Nephron progenitor cell (in vitro differentiated cells): ENCODE results near the gene PEDS1.
"Not testable (repeated sequence)": the region's sequence is repeated elsewhere in the genome, so short reads cannot be mapped to it uniquely, and the experiment has no call there.

Experiments
- DNase-seq: peaks from one replicate; pipeline ENCODE4 v3.0.0; 2021
- H3K27ac Mint-ChIP-seq: 2 replicates; pipeline ENCODE4 v1.8.0; 2021; ENCODE audit warnings: mild to moderate bottlenecking, moderate library complexity, mixed read lengths
- H3K27me3 Mint-ChIP-seq: 2 replicates; pipeline ENCODE4 v1.8.0; 2021; ENCODE audit warnings: mild to moderate bottlenecking, low read depth, mixed read lengths; ENCODE audit not compliant: poor library complexity
- H3K36me3 Mint-ChIP-seq: 2 replicates; pipeline ENCODE4 v1.8.0; 2021; ENCODE audit warnings: low read depth, mixed read lengths
- H3K4me1 Mint-ChIP-seq: 2 replicates; pipeline ENCODE4 v1.8.0; 2021; ENCODE audit warnings: mixed read lengths
- H3K4me3 Mint-ChIP-seq: 2 replicates; pipeline ENCODE4 v1.8.0; 2021; ENCODE audit warnings: mild to moderate bottlenecking, moderate library complexity, mixed read lengths
- H3K9me3 Mint-ChIP-seq: 2 replicates; pipeline ENCODE4 v1.8.0; 2021; ENCODE audit warnings: mild to moderate bottlenecking, moderate library complexity, mixed read lengths
- CTCF ChIP-seq: fragments of 200-600 bp; sonication (generic); IDR thresholded peaks from 2 replicates; pipeline ENCODE4 v1.5.0; 2021; ENCODE audit warnings: antibody characterized with exemption

The PEDS1 gene

GRCh38 chr20:50153500-50154377 is at the start of gene PEDS1:
PEDS1 (minus strand) TSS chr20:50153723; CDS start chr20:50153637, 86 bp downstream.
- peaks cover 4% of the 10 kb centered on the region for H3K36me3 Mint-ChIP-seq
- no peaks in the 10 kb centered on the region for H3K9me3 Mint-ChIP-seq
- H3K27ac Mint-ChIP-seq: peak within 1 kb of the TSS; percentile 72
- H3K4me1 Mint-ChIP-seq: peaks cover 41% of the 10 kb centered on the region
- TF ChIP-seq CTCF: no peak
- H3K27me3 Mint-ChIP-seq: peaks cover 13% of the 10 kb centered on the region
- DNase-seq: peak; percentile 88
- peak within 1 kb of the TSS; percentile 91 for H3K4me3 Mint-ChIP-seq

GRCh38 chr20:50202677-50203076 is 49.2 kb upstream of the PEDS1 start:
- Mint-ChIP-seq H3K4me3 (no peak overlapping the region), H3K4me1 (peaks cover 15% of the 10 kb centered on the region), H3K27me3 (peaks cover 4% of the 10 kb centered on the region), H3K9me3 (peaks cover 42% of the 10 kb centered on the region), H3K36me3 (peaks cover 15% of the 10 kb centered on the region), H3K27ac (no peak overlapping the region)
- no peak for DNase-seq
- TF ChIP-seq CTCF: no peak

- H3K27ac Mint-ChIP-seq, H3K27me3 Mint-ChIP-seq, H3K4me3 Mint-ChIP-seq, DNase-seq: not testable (repeated sequence)
- Mint-ChIP-seq H3K4me1 (peaks cover 20% of the 10 kb centered on the region), H3K9me3 (peaks cover 42% of the 10 kb centered on the region), H3K36me3 (peaks cover 15% of the 10 kb centered on the region)
These were observed 48.2 kb upstream of the PEDS1 start for GRCh38 chr20:50201710-50202109.

GRCh38 chr20:50200482-50201104 is 47.1 kb upstream of the PEDS1 start:
- H3K27me3 Mint-ChIP-seq: peaks cover 9% of the 10 kb centered on the region
- no peak overlapping the region for H3K4me3 Mint-ChIP-seq
- H3K36me3 Mint-ChIP-seq: peaks cover 15% of the 10 kb centered on the region
- no peak for DNase-seq
- H3K27ac Mint-ChIP-seq: peak overlapping the region; percentile 69
- TF ChIP-seq CTCF: no peak
- H3K4me1 Mint-ChIP-seq: peaks cover 27% of the 10 kb centered on the region
- H3K9me3 Mint-ChIP-seq: peaks cover 42% of the 10 kb centered on the region

GRCh38 chr20:50199703-50200102 is 46.2 kb upstream of the PEDS1 start:
- H3K36me3 Mint-ChIP-seq: peaks cover 15% of the 10 kb centered on the region
- no peak for DNase-seq
- peaks cover 9% of the 10 kb centered on the region for H3K27me3 Mint-ChIP-seq
- TF ChIP-seq CTCF: no peak
- peak overlapping the region; percentile 69 for H3K27ac Mint-ChIP-seq
- H3K4me1 Mint-ChIP-seq: peaks cover 36% of the 10 kb centered on the region
- peaks cover 39% of the 10 kb centered on the region for H3K9me3 Mint-ChIP-seq
- no peak overlapping the region for H3K4me3 Mint-ChIP-seq

GRCh38 chr20:50198716-50199115 is 45.2 kb upstream of the PEDS1 start:
- H3K4me3 Mint-ChIP-seq: no peak overlapping the region
- H3K4me1 Mint-ChIP-seq: peaks cover 46% of the 10 kb centered on the region
- H3K36me3 Mint-ChIP-seq: peaks cover 8% of the 10 kb centered on the region
- H3K9me3 Mint-ChIP-seq: peaks cover 29% of the 10 kb centered on the region
- TF ChIP-seq CTCF: no peak
- DNase-seq: no peak
- H3K27me3 Mint-ChIP-seq: peaks cover 9% of the 10 kb centered on the region
- no peak overlapping the region for H3K27ac Mint-ChIP-seq
